OCI-LY3 (cell line): Measurements from ENCODE around the gene SULT1C3.

Experiments used
- EZH2phosphoT487 ChIP-seq: fragments of 200-600 bp; shearing (Covaris generic); IDR thresholded peaks from 2 replicates; pipeline ENCODE4 v1.6.1; 2018; ENCODE audit warnings: antibody characterized with exemption, mixed run types, low read depth
- TF ChIP-seq, protein P1 (sequence below): fragments of 200-600, 300-600 bp; sonication (generic); IDR thresholded peaks from 2 replicates; pipeline ENCODE4 v1.5.1; 2014; ENCODE audit warnings: antibody characterized with exemption, low read length, low read depth

- TF ChIP-seq, protein P1, sequence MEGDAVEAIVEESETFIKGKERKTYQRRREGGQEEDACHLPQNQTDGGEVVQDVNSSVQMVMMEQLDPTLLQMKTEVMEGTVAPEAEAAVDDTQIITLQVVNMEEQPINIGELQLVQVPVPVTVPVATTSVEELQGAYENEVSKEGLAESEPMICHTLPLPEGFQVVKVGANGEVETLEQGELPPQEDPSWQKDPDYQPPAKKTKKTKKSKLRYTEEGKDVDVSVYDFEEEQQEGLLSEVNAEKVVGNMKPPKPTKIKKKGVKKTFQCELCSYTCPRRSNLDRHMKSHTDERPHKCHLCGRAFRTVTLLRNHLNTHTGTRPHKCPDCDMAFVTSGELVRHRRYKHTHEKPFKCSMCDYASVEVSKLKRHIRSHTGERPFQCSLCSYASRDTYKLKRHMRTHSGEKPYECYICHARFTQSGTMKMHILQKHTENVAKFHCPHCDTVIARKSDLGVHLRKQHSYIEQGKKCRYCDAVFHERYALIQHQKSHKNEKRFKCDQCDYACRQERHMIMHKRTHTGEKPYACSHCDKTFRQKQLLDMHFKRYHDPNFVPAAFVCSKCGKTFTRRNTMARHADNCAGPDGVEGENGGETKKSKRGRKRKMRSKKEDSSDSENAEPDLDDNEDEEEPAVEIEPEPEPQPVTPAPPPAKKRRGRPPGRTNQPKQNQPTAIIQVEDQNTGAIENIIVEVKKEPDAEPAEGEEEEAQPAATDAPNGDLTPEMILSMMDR, result no peak
- TF ChIP-seq EZH2phosphoT487, result no peak
Measured at GRCh38 chr2:108260773-108261172, 21.0 kb downstream of the SULT1C3 start.
